Effector CD4-positive, alpha-beta T cell (primary cell): ENCODE results near the gene ADM2.

Source experiments
- DNase-seq: peaks from one replicate; pipeline ENCODE4 v3.0.0-alpha.2; 2020

Gene ADM2

DNA sequence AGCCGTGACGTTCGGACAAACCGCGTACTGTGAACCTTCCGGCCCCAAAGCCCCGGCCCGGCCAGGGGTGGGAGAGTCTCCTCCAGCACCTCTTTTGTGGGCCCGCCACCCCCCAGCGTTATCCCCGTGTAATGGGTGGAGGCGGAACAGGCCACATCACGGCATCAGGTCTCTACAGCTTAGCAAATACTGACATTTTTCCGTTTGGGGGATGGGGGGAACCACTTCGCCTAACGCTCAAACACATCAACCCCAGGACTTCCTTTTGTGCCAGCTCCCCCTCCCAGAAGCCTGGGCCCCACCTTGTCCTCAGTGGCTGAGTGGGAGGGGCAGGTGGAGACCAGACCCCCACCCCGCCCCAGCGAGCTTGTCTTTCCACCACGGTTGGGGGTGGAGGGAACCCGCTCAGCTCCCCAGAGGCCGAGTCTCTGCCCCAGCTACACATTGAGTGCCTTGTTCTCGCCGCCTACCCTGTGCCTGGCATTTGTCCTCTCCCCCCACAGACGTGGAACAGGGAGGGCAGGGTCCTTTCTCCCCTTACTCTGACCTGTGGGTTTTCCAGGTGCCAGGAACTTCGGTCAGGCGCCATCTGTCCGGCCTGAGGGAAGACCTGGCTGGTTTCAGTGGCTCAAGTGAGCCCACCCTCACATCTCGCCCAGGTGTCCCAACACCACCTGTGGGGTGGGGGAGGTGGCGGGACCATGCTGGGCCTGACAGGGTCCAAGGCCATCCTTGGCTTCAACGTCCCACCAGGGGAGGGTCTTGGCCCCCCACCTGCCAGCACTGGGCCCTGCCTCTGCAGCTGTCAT is 36.1 kb upstream of the ADM2 start:
- DNase-seq, result peak; percentile 20

GRCh38 chr22:50445880-50446707 is 35.2 kb upstream of the ADM2 start:
- no peak for DNase-seq

DNA sequence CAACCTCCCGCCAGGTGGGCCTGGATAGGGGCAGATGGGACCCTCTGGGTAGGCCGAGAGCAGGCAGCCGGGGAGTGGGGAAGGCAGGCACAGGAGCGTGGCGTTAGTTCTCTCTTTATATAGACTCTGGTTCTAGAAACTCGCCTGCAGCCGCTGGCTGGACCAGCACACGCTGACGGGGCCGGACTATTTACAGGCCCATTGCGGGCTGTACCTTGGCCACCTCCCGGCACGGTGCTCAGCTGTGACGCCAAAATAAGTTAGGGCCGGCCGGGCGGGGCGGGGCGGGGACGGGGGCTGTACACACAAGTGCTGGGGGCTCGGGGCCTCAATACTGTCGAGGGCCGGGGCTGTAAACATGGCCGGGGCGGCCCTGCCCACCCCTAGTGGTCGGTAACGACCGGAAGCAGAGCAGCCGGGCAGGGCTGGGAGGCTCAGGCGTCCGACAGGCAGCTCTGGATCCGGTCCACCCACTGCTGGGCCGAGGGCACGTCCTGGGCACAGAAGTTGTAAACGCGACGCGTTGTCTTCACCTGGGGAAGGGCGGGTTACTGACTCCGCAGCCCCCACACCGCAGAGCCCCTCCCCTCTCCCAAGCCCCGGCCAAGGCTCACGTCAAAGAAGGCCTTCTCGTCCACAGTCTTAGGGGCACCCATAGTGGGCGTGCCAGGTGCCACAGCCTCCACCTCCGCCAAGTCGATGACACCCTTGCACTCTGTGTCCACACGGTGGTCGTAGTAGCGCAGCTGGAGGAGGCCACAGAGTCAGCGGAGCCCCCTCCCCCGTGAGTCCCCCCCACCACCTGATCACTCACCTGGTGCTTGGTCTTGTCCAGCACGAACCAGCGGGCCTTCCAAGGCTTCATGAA is 34.4 kb upstream of the ADM2 start:
- DNase-seq, result no peak

GRCh38 chr22:50447576-50448551 is 33.5 kb upstream of the ADM2 start:
- no peak for DNase-seq

GRCh38 chr22:50452649-50453048 is 28.7 kb upstream of the ADM2 start:
- no peak for DNase-seq

- DNase-seq, result no peak
Observed at GRCh38 chr22:50454556-50455075, 26.7 kb upstream of the ADM2 start.

GRCh38 chr22:50455201-50455600 is 26.1 kb upstream of the ADM2 start:
- no peak for DNase-seq

DNA sequence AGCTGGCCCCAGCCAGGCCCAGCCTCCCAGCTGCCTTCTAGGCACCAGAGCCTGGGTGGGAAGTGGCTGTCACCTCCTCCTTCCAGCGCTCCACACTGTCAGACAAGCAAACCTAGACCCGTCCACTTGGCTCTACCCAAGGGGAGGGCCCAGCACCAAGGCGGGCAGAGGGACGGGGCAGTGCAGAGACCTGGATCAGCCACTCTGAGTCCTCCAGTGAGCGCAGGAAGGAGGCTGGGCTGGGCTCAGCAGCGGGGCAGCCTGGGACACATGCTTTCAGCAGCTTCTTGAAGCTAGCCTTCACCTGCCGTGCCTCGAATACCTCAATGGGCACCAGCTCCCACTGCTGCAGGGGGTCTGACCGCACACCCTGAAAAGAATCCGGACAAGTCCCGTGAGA is 25.3 kb upstream of the ADM2 start:
- DNase-seq, result no peak

GRCh38 chr22:50456466-50457234 is 24.7 kb upstream of the ADM2 start:
- no peak for DNase-seq

DNA sequence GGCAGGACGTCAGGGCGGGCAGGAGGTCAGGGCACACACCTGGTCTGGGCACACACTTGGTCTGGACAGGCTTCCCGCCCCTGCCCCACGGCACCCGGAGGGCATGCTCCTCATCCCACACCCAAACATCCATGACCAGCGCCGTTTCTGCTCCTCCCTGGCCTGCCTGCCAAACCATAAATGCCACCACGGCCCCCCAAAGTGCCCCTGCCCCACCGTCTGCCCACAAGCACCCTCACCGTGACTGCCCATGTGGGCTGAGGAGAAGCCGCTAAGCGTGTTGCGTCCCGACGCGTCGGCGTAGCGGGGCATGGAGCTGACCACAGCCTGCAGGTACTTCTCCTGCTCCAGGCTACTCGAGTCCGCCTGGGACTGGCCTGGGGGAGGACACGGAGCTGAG is 22.3 kb upstream of the ADM2 start:
- no peak for DNase-seq

- no peak for DNase-seq
Observed at GRCh38 chr22:50459496-50460140, 21.7 kb upstream of the ADM2 start.

DNA sequence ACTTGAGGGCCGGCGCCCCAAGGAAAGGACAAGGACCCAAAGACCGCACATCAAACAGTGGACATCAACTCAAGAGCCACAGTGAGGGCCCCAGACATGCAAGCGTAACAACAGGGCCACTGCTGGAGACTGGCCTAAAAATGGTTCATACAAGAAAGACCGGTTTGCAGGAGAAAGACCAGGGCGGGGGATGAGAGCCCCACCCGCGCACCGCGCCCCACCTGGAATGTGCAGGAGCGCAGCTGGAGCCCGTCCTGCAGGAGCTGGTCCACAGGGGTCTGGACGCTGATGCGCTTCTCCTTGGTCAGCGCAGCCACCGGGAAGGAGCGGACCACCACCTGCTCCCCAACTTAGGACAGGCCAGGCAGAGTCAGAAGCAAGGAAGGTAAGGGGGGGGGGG is 20.4 kb upstream of the ADM2 start:
- no peak for DNase-seq

DNA sequence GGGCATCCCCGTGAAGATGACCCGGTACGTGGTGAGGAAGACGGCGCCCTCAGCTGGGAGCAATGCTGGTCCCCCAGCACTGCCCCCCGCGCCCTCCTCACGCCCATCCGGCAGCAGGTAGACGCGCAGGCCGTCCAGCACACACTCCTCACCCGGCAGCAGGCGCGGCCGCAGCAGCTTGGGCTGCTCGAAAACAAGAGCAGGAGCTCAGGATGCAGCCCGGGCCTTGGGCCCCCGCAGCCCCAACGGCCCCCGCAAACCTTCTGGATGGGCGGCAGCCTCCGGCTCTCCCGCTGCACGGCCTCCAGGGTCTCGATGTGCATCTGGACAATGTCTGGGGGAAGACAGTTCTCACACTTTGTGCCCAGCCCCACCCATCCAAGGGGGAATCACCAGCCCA is 19.8 kb upstream of the ADM2 start:
- DNase-seq, result no peak

DNA sequence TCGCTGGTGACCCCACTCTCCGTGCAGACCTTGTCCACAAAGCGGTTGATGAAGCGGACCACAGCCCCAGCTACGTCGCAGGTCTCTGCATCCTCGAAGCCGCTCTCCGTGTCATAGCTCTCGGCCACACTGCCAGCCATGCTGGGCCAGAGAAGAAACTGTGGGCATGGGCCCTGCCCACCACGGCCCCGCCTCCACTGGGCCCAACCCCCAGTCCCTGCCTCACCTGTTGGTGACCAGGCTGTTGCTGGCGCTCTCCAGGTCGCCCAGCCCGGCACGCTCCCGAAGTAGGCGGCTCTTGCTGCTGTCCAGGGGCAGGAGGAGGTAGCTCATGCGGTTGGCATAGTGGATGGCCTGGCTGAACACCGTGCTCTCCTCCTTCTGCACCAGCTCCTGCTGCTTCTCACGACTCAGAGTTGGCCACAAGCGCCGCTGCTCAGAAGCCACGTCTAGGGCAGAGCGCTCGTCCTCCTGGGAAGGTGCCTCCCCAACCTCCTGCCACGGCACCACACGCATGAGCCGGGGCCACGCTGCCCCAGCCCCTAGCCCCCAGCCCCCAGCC is 19.3 kb upstream of the ADM2 start:
- no peak for DNase-seq

DNA sequence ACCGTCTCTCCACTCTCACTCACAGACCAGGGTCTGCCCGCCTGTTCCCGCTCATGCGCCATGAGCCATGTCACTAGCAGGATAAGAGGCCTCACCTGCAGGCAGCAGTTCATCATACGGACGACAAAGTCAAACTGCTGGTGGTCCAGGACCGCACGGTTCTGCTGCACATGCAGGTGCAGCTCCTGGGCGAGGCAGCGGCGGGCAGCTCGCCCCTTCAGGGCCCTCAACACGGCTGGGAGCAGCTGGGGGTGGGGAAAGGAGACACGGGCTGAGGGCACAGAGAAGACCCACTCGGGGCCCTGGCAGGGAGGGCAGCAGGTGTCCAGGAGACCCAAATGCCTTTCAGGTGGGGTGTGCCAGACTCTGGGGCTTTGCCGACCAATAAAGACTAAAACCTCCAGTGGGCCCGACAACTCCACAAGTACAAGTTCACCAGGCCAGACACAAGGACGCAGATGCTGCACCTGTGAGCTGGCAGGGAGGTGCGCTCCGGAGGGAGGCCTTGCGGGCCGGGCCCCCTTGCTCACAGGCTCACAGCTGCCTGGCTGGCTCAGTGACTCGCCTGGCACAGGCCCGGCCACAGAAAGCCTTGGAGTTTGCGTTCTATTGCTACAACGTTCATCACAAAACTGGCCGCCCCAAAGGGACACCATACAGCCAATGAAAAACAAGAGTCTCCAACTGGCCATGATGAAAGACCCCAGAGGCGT is 18.0 kb upstream of the ADM2 start:
- no peak for DNase-seq

DNA sequence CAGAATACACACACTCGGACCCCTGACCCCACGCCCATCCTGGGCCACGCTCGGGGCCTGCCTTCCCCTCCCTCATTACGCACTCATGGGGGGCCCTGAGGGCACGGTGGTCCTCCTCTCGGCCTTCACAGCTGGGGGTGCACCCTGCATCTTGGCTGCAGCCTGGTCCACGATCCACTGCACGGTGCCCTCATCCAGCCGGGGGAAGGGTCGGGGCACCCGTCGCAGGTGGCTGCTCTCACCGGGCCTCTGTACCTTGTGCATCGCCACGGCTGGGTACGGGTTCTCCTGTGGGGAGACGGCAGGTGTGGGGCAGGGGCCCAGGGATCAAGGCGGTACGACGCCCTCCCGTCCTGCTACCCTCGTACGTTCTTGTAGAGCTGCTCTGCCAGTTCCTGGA is 16.9 kb upstream of the ADM2 start:
- no peak for DNase-seq

DNA sequence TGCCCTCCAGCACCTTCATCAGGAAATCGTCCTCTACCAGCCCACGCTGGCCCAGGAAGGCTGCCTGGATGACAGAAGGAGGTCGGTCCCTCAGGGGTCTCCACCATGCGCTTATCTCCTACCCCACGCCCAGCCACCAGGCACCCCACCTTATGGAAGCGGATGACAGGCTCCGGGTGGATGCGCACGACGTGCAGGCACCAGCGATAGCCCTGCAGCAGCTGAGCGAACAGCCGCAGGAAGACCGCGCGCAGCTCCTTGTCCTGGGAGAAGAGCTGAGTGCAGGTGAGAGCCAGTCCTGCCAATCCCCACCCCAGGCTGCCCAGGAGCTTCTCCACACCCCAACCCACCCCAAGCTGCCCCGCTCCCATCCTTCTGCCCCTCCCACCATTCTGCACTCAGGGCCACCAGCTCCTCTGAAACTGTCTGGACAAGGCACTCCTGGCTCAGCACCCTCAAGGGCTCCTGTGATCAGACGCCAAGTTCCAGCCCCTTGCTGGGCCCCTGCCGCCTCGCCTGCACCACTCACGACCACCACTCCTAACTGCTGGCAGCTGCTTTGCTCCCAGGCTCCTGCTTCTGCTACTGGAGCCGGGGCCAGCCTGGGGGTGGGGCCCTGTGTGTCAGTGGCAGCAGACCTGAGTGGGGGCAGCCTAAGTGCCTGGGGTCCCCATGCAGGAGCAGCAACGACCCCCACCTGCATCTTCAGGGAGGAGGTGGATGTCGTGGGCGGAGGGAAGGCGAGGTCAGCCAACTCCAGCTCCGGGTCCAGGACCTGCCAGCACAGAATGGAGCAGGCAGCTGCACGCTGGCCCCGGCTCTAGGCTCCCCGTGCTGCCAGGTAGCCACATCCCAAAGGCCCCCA is 16.0 kb upstream of the ADM2 start:
- no peak for DNase-seq

GRCh38 chr22:50467341-50467740 is 14.0 kb upstream of the ADM2 start:
- no peak for DNase-seq
